ENCODE measurements around the gene FARSB. TPM values are rescaled to one million over a fixed set of nuclear protein-coding genes. Genes with fewer than 3 reads are reported as not detected.

Gene FARSB
- total RNA-seq, 1 donor from 2014 or later = 15.5 TPM

GRCh38 chr2:222635295-222635694, 20.6 kb downstream of the FARSB start:
- Mint-ChIP-seq H3K4me3 (ENCODE audit: unreplicated experiment) (no peak overlapping the region), H3K27me3 (ENCODE audit: low read depth) (no peaks in the 10 kb centered on the region), H3K4me1 (ENCODE audit: low read depth) (no peaks in the 10 kb centered on the region), H3K36me3 (ENCODE audit: low read depth) (peaks cover 39% of the 10 kb centered on the region), H3K27ac (ENCODE audit: unreplicated experiment) (no peak overlapping the region), H3K9me3 (ENCODE audit: low read depth) (peaks cover 4% of the 10 kb centered on the region)
- no peak for DNase-seq (ENCODE audit: low spot score)
- no peak for TF ChIP-seq CTCF (IDR thresholded peaks at IDR 0.05)

GRCh38 chr2:222627764-222628163, 28.1 kb downstream of the FARSB start:
- no peak for TF ChIP-seq CTCF (IDR thresholded peaks at IDR 0.05)
- peaks cover 10% of the 10 kb centered on the region for H3K4me1 Mint-ChIP-seq (ENCODE audit: low read depth)
- no peak overlapping the region for H3K4me3 Mint-ChIP-seq (ENCODE audit: unreplicated experiment)
- no peaks in the 10 kb centered on the region for H3K9me3 Mint-ChIP-seq (ENCODE audit: low read depth)
- DNase-seq (ENCODE audit: low spot score) = no peak
- H3K27ac Mint-ChIP-seq (ENCODE audit: unreplicated experiment) = peak overlapping the region; percentile 77
- H3K36me3 Mint-ChIP-seq (ENCODE audit: low read depth) = peaks cover 32% of the 10 kb centered on the region
- H3K27me3 Mint-ChIP-seq (ENCODE audit: low read depth) = no peaks in the 10 kb centered on the region

GRCh38 chr2:222623756-222624309, 32.1 kb downstream of the FARSB start:
- no peak for TF ChIP-seq CTCF (IDR thresholded peaks at IDR 0.05)
- H3K36me3 Mint-ChIP-seq (ENCODE audit: low read depth) = peaks cover 23% of the 10 kb centered on the region
- H3K27me3 Mint-ChIP-seq (ENCODE audit: low read depth) = no peaks in the 10 kb centered on the region
- H3K9me3 Mint-ChIP-seq (ENCODE audit: low read depth) = no peaks in the 10 kb centered on the region
- DNase-seq (ENCODE audit: low spot score) = no peak
- H3K4me3 Mint-ChIP-seq (ENCODE audit: unreplicated experiment) = no peak overlapping the region
- no peak overlapping the region for H3K27ac Mint-ChIP-seq (ENCODE audit: unreplicated experiment)
- H3K4me1 Mint-ChIP-seq (ENCODE audit: low read depth) = peaks cover 10% of the 10 kb centered on the region

- Mint-ChIP-seq H3K36me3 (ENCODE audit: low read depth) (peaks cover 23% of the 10 kb centered on the region), H3K27ac (ENCODE audit: unreplicated experiment) (no peak overlapping the region), H3K4me3 (ENCODE audit: unreplicated experiment) (no peak overlapping the region), H3K27me3 (ENCODE audit: low read depth) (no peaks in the 10 kb centered on the region), H3K4me1 (ENCODE audit: low read depth) (peaks cover 6% of the 10 kb centered on the region), H3K9me3 (ENCODE audit: low read depth) (no peaks in the 10 kb centered on the region)
- TF ChIP-seq CTCF (IDR thresholded peaks at IDR 0.05) = no peak
- DNase-seq (ENCODE audit: low spot score) = no peak
Measured at GRCh38 chr2:222622910-222623309, 33.0 kb downstream of the FARSB start.

GRCh38 chr2:222621893-222622292, 34.0 kb downstream of the FARSB start:
- Mint-ChIP-seq H3K36me3 (ENCODE audit: low read depth) (peaks cover 17% of the 10 kb centered on the region), H3K9me3 (ENCODE audit: low read depth) (no peaks in the 10 kb centered on the region), H3K4me1 (ENCODE audit: low read depth) (no peaks in the 10 kb centered on the region), H3K27me3 (ENCODE audit: low read depth) (no peaks in the 10 kb centered on the region), H3K4me3 (ENCODE audit: unreplicated experiment) (no peak overlapping the region), H3K27ac (ENCODE audit: unreplicated experiment) (no peak overlapping the region)
- no peak for DNase-seq (ENCODE audit: low spot score)
- TF ChIP-seq CTCF (IDR thresholded peaks at IDR 0.05) = no peak
